ENCODE measurements around the gene MRAS. TPM values are rescaled to one million over a fixed set of nuclear protein-coding genes. Genes with fewer than 3 reads are reported as not detected.

Gene MRAS
- total and polyA plus RNA-seq, 2 experiments from 2014 or later = 16.5 to 17.9 TPM

- 96% methylated on average over 6 of the region's 6 CpGs for WGBS (ENCODE audit: low lambda C conversion rate, missing lambda C conversion rate)
- Histone ChIP-seq H4K20me1 (ENCODE audit: insufficient read depth, poor library complexity, severe bottlenecking) (no peaks in the 10 kb centered on the region), H3K36me3 (replicated peaks; ENCODE audit: insufficient read depth, low read depth) (no peaks in the 10 kb centered on the region), H3K79me2 (no peaks in the 10 kb centered on the region), H2AFZ (no peak overlapping the region), H3K4me1 (ENCODE audit: insufficient read depth) (peaks cover 1% of the 10 kb centered on the region), H3K27me3 (no peaks in the 10 kb centered on the region), H3K27ac (no peak overlapping the region), H3K4me2 (no peak overlapping the region), H3K9me2 (replicated peaks; ENCODE audit: insufficient read depth) (no peaks in the 10 kb centered on the region), H3K4me3 (no peak overlapping the region), H3K9me3 (ENCODE audit: low read depth) (no peaks in the 10 kb centered on the region)
- no peak for DNase-seq (ENCODE audit: low spot score)
- TF ChIP-seq CTCF (IDR thresholded peaks at IDR 0.05; ENCODE audit: poor library complexity) = no peak
- TF ChIP-seq EZH2phosphoT487 (IDR thresholded peaks at IDR 0.05; ENCODE audit: low read depth, severe bottlenecking, unreplicated experiment) = no peak
- no peak for TF ChIP-seq EZH2 (IDR thresholded peaks at IDR 0.05; ENCODE audit: borderline replicate concordance)
These were observed 16.2 kb downstream of the MRAS start for GRCh38 chr3:138364356-138365252.

GRCh38 chr3:138365253-138365555, 16.8 kb downstream of the MRAS start:
- Histone ChIP-seq H3K27ac (no peak overlapping the region), H3K4me1 (ENCODE audit: insufficient read depth) (no peaks in the 10 kb centered on the region), H2AFZ (no peak overlapping the region), H3K9me2 (replicated peaks; ENCODE audit: insufficient read depth) (no peaks in the 10 kb centered on the region), H3K36me3 (replicated peaks; ENCODE audit: insufficient read depth, low read depth) (no peaks in the 10 kb centered on the region), H3K79me2 (no peaks in the 10 kb centered on the region), H3K4me3 (no peak overlapping the region), H3K9me3 (ENCODE audit: low read depth) (no peaks in the 10 kb centered on the region), H3K4me2 (no peak overlapping the region), H4K20me1 (ENCODE audit: insufficient read depth, poor library complexity, severe bottlenecking) (no peaks in the 10 kb centered on the region), H3K27me3 (no peaks in the 10 kb centered on the region)
- no peak for DNase-seq (ENCODE audit: low spot score)
- TF ChIP-seq EZH2 (IDR thresholded peaks at IDR 0.05; ENCODE audit: borderline replicate concordance) (no peak), EZH2phosphoT487 (IDR thresholded peaks at IDR 0.05; ENCODE audit: low read depth, severe bottlenecking, unreplicated experiment) (no peak), CTCF (IDR thresholded peaks at IDR 0.05; ENCODE audit: poor library complexity) (no peak)
- WGBS (ENCODE audit: low lambda C conversion rate, missing lambda C conversion rate) = 96% methylated on average over 4 of the region's 4 CpGs

GRCh38 chr3:138366006-138366759, 17.8 kb downstream of the MRAS start:
- Histone ChIP-seq H3K4me1 (ENCODE audit: insufficient read depth) (no peaks in the 10 kb centered on the region), H3K9me3 (ENCODE audit: low read depth) (no peaks in the 10 kb centered on the region), H3K27me3 (no peaks in the 10 kb centered on the region), H3K9me2 (replicated peaks; ENCODE audit: insufficient read depth) (no peaks in the 10 kb centered on the region), H3K4me3 (no peak overlapping the region), H3K4me2 (no peak overlapping the region), H3K27ac (no peak overlapping the region), H4K20me1 (ENCODE audit: insufficient read depth, poor library complexity, severe bottlenecking) (no peaks in the 10 kb centered on the region), H3K79me2 (no peaks in the 10 kb centered on the region), H2AFZ (no peak overlapping the region), H3K36me3 (replicated peaks; ENCODE audit: insufficient read depth, low read depth) (no peaks in the 10 kb centered on the region)
- DNase-seq (ENCODE audit: low spot score) = no peak
- TF ChIP-seq EZH2 (IDR thresholded peaks at IDR 0.05; ENCODE audit: borderline replicate concordance) = no peak
- TF ChIP-seq CTCF (IDR thresholded peaks at IDR 0.05; ENCODE audit: poor library complexity) = no peak
- WGBS (ENCODE audit: low lambda C conversion rate, missing lambda C conversion rate) = 89% methylated on average over 8 of the region's 8 CpGs
